ENCODE data around the gene POLR3K.

- TF ChIP-seq, protein P1, sequence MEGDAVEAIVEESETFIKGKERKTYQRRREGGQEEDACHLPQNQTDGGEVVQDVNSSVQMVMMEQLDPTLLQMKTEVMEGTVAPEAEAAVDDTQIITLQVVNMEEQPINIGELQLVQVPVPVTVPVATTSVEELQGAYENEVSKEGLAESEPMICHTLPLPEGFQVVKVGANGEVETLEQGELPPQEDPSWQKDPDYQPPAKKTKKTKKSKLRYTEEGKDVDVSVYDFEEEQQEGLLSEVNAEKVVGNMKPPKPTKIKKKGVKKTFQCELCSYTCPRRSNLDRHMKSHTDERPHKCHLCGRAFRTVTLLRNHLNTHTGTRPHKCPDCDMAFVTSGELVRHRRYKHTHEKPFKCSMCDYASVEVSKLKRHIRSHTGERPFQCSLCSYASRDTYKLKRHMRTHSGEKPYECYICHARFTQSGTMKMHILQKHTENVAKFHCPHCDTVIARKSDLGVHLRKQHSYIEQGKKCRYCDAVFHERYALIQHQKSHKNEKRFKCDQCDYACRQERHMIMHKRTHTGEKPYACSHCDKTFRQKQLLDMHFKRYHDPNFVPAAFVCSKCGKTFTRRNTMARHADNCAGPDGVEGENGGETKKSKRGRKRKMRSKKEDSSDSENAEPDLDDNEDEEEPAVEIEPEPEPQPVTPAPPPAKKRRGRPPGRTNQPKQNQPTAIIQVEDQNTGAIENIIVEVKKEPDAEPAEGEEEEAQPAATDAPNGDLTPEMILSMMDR (IDR thresholded peaks at IDR 0.05), result no peak
- no peak for TF ChIP-seq POLR2A (IDR thresholded peaks at IDR 0.05)
Measured at GRCh38 chr16:67183-67791, 13.9 kb upstream of the POLR3K start.
